Thyroid gland (tissue), 4 donors: Measurements from ENCODE around the gene MICAL3.

Experiments used
- POLR2A ChIP-seq, 2 donors: fragments of 450-650 bp; IDR thresholded peaks; one replicate each; pipeline ENCODE4 v1.6.1; 2017; ENCODE audit warnings: antibody characterized with exemption in 2 of 2, mild to moderate bottlenecking in 2 of 2, moderate library complexity in 1 of 2
- TF ChIP-seq, protein P1 (sequence below), 6 experiments: fragments of 200-600 bp in 3 of 6; fragments of 450-650 bp in 3 of 6; sonication (generic) in 3 of 6; IDR thresholded peaks; one replicate each; pipeline ENCODE4 v1.5.1; 2016 to 2019; ENCODE audit warnings: antibody characterized with exemption in 6 of 6, mild to moderate bottlenecking in 2 of 6, inconsistent platforms in 1 of 6, moderate library complexity in 1 of 6

DNA sequence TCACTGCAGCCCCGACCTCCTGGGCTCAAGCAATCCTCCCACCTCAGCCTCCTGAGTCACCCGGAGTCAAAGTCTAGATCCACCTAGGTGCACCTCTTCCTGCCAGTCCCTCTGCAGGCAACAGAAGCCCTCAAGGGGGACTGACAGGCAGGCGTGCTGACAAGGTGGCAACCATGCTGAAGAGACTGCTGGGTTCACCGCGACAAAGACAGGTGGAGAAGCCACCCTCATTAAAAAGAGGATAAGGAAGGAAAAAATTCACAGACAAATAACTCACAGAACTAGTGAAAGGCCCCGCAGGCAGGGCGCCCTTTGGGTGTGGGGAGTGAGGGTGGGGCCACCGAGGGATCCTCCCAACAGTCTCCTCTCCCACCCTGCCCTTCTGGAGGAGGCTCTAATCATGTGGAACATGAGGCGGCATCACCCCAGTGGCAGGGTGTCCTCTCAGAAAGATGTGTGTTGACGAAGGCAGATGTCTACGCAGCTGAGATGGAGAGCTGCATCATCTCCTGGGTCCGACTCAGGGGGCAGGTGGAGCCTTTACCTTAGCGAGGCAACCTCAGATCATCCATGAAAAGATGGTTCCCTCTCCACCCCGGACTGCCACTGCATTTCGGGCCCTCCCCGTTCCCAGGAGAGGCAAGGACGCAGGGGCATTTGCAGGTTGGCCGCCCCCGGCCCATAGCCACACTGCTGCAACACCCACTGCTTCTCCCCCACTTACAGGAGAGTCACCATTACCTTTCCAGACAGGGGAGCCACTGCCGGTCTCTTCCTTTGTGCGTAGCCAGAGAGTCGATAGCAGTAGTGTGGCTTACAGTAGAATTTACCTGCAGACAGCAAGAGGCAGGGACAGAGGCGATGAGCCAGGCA, 158.9 kb downstream of the MICAL3 start:
- TF ChIP-seq, protein P1, sequence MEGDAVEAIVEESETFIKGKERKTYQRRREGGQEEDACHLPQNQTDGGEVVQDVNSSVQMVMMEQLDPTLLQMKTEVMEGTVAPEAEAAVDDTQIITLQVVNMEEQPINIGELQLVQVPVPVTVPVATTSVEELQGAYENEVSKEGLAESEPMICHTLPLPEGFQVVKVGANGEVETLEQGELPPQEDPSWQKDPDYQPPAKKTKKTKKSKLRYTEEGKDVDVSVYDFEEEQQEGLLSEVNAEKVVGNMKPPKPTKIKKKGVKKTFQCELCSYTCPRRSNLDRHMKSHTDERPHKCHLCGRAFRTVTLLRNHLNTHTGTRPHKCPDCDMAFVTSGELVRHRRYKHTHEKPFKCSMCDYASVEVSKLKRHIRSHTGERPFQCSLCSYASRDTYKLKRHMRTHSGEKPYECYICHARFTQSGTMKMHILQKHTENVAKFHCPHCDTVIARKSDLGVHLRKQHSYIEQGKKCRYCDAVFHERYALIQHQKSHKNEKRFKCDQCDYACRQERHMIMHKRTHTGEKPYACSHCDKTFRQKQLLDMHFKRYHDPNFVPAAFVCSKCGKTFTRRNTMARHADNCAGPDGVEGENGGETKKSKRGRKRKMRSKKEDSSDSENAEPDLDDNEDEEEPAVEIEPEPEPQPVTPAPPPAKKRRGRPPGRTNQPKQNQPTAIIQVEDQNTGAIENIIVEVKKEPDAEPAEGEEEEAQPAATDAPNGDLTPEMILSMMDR (IDR thresholded peaks at IDR 0.05): no peak
- no peak for TF ChIP-seq POLR2A (IDR thresholded peaks at IDR 0.05)
